Nephron (organoid): ENCODE measurements around the gene PTPN20.
A peak's percentile ranks its signal among the peaks of the same experiment; 100 is the strongest.

ENCODE experiments used
- H3K27ac Mint-ChIP-seq, 3 experiments: 2 replicates each; pipeline ENCODE4 v1.8.0; 2020; ENCODE audit warnings: mixed read lengths in 3 of 3, mild to moderate bottlenecking in 2 of 3, moderate library complexity in 1 of 3
- H3K27me3 Mint-ChIP-seq: 2 replicates; pipeline ENCODE4 v1.8.0; 2021; ENCODE audit warnings: low read depth, mild to moderate bottlenecking, moderate library complexity, mixed read lengths
- H3K36me3 Mint-ChIP-seq: 2 replicates; pipeline ENCODE4 v1.8.0; 2020; ENCODE audit warnings: low read depth, mixed read lengths
- H3K4me1 Mint-ChIP-seq: 2 replicates; pipeline ENCODE4 v1.8.0; 2020; ENCODE audit warnings: mixed read lengths
- H3K4me3 Mint-ChIP-seq, 3 experiments: 2 replicates each; pipeline ENCODE4 v1.8.0; 2020; ENCODE audit warnings: mild to moderate bottlenecking in 3 of 3, mixed read lengths in 3 of 3, moderate library complexity in 2 of 3
- H3K9me3 Mint-ChIP-seq: 2 replicates; pipeline ENCODE4 v1.8.0; 2020; ENCODE audit warnings: mixed read lengths
- TF ChIP-seq, protein P1 (sequence below), 3 experiments: fragments of 200-600 bp; sonication (generic); IDR thresholded peaks; one replicate each; pipeline ENCODE4 v1.5.0; 2021; ENCODE audit warnings: antibody characterized with exemption in 3 of 3; ENCODE audit not compliant: unreplicated experiment in 3 of 3

PTPN20 gene

DNA sequence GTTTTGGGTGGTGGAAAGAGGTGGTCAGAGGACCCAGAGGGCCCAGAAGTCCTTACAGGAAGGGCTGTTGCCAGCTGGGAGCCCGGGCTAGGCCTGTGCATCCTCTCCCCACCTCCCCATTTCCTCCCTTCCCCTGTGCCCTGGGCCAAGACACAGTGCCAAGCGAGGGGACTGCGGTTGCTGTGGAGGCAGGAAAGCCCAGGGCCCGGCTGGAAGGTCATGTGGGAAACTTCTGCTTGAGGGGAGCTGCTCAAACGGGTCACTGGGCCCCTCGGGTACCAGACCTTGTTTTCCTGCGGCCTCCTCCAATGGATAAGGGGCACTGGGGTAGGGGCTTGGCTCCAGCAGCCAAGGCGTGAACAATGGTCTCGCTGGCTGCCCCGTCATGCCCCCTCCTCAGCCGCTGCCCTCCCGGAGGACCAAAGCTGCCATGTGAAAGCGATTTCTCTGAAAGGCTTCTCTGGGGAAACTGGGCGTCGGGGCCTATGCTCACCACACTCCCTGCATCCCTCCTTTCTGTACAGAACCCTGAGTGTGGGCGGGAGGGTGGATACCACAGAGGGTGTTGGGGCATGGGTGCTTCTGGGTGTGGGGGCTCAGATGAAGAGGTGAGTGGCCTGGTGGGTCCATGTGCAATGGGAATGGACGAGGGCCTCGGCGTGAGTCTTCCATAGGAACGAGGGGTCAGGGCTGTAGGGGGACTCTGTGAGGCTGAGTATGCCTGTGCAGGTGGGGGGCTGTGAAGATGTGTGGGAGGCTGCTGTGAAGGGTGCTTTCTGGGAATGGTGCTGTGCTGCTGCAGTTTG lies 135.3 kb downstream of the PTPN20 start:
- H3K36me3 Mint-ChIP-seq, result no peaks in the 10 kb centered on the region
- peaks cover 7% of the 10 kb centered on the region for H3K27me3 Mint-ChIP-seq
- TF ChIP-seq, protein P1, sequence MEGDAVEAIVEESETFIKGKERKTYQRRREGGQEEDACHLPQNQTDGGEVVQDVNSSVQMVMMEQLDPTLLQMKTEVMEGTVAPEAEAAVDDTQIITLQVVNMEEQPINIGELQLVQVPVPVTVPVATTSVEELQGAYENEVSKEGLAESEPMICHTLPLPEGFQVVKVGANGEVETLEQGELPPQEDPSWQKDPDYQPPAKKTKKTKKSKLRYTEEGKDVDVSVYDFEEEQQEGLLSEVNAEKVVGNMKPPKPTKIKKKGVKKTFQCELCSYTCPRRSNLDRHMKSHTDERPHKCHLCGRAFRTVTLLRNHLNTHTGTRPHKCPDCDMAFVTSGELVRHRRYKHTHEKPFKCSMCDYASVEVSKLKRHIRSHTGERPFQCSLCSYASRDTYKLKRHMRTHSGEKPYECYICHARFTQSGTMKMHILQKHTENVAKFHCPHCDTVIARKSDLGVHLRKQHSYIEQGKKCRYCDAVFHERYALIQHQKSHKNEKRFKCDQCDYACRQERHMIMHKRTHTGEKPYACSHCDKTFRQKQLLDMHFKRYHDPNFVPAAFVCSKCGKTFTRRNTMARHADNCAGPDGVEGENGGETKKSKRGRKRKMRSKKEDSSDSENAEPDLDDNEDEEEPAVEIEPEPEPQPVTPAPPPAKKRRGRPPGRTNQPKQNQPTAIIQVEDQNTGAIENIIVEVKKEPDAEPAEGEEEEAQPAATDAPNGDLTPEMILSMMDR (IDR thresholded peaks at IDR 0.05; ENCODE audit: unreplicated experiment in 3 of 3), result no peak
- H3K4me1 Mint-ChIP-seq, result peaks cover 40% of the 10 kb centered on the region
- no peak overlapping the region for H3K27ac Mint-ChIP-seq
- H3K9me3 Mint-ChIP-seq, result no peaks in the 10 kb centered on the region
- H3K4me3 Mint-ChIP-seq, result peak overlapping the region in 1 of 3 experiments; percentile 5

DNA sequence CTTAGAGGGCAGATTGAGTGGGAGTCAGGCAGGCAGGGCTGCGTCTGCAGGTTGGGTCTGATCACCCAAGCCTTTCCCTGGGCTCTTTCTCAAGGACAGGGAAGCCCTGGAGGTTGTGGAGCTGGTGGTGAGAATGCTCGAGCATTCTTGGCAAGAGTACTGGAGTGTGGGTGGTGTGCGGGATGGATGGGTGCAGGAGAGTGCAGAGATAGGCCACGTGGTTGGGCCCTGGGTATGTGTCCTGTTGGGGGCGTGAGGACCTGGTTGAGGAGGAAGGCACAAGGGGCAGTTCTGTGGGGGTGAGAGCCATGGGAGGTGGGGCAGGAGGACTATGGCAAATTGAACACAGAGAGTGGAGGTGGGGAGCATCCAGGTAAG lies 135.9 kb downstream of the PTPN20 start:
- Mint-ChIP-seq H3K36me3 (no peaks in the 10 kb centered on the region), H3K27me3 (peaks cover 5% of the 10 kb centered on the region), H3K27ac (no peak overlapping the region), H3K4me1 (peaks cover 38% of the 10 kb centered on the region), H3K4me3 (peak overlapping the region in 1 of 3 experiments; percentile 5), H3K9me3 (no peaks in the 10 kb centered on the region)
- TF ChIP-seq, protein P1 (IDR thresholded peaks at IDR 0.05; ENCODE audit: unreplicated experiment in 3 of 3), result no peak

DNA sequence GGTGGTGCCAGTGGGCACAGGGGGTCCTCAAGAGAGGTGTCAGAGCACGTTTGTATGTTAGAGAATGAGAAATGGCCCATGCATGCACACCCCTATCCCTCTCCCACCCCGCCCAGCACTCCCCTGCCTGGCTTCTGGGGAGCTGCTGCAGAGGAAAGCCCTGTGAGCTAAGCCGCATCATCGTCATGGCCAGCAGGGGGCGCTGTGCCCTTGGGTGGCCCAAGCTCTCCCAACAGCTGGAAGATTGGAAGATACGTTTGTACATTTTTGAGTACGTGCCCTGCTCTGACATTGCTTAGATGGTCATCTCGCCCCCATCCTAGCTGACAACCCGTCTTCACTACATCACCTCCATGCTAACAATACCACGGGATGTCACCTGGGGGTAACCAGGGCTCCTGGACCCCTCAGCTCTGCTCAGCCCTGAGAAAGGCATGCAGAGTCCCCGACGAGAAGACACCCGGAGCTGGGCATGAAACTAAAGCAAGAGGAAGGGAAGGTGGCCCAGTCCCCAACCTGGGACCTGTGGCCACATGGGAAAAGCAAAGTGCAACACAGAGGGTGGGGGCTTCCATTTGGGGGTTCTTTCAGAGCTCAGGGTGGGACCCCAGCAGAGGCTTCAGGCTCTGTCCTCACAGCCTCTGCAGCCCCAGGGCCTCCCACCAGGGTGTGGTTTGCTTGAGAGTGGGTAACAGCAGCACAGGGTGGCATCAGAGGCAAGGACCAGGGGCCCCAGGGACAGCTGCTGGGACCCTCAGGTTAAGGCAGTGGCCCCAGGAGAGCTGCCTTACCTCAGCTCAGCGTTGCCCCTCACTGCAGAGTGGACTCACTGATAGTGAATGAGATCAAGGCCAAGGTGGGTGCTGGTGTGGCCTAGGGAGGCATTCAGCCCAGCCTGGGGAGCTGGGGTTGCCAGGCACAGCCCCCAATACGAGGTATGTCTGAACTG lies 136.6 kb downstream of the PTPN20 start:
- peaks cover 43% of the 10 kb centered on the region for H3K4me1 Mint-ChIP-seq
- TF ChIP-seq, protein P1 (IDR thresholded peaks at IDR 0.05; ENCODE audit: unreplicated experiment in 3 of 3), result peak; percentile 74 to 83 (median 80)
- H3K9me3 Mint-ChIP-seq, result no peaks in the 10 kb centered on the region
- H3K4me3 Mint-ChIP-seq, result no peak overlapping the region
- peak overlapping the region in 1 of 3 experiments; percentile 47 for H3K27ac Mint-ChIP-seq
- H3K27me3 Mint-ChIP-seq, result peaks cover 10% of the 10 kb centered on the region
- no peaks in the 10 kb centered on the region for H3K36me3 Mint-ChIP-seq

DNA sequence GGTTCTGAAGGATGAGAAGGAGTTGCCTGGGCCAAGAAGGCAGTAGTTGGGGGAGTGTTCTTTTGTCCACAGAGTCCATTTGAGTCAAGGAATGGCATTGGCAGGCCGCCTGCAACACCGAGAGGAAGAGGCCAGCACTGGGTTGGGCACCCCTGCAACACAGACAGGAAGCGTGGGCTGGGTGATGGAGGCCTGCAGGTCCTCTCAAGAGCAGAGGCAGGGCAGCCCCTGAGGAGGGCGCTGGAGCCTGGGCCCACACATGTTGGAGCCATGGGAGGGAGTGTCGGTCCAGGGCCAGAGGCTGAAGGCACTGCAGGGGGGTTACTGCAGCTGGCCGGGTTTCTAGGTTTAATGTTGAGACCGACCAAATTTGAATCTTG lies 137.3 kb downstream of the PTPN20 start:
- Mint-ChIP-seq H3K4me1 (peaks cover 46% of the 10 kb centered on the region), H3K27me3 (peaks cover 10% of the 10 kb centered on the region), H3K27ac (peak overlapping the region in 1 of 3 experiments; percentile 20), H3K36me3 (no peaks in the 10 kb centered on the region), H3K4me3 (no peak overlapping the region), H3K9me3 (no peaks in the 10 kb centered on the region)
- TF ChIP-seq, protein P1 (IDR thresholded peaks at IDR 0.05; ENCODE audit: unreplicated experiment in 3 of 3), result no peak

DNA sequence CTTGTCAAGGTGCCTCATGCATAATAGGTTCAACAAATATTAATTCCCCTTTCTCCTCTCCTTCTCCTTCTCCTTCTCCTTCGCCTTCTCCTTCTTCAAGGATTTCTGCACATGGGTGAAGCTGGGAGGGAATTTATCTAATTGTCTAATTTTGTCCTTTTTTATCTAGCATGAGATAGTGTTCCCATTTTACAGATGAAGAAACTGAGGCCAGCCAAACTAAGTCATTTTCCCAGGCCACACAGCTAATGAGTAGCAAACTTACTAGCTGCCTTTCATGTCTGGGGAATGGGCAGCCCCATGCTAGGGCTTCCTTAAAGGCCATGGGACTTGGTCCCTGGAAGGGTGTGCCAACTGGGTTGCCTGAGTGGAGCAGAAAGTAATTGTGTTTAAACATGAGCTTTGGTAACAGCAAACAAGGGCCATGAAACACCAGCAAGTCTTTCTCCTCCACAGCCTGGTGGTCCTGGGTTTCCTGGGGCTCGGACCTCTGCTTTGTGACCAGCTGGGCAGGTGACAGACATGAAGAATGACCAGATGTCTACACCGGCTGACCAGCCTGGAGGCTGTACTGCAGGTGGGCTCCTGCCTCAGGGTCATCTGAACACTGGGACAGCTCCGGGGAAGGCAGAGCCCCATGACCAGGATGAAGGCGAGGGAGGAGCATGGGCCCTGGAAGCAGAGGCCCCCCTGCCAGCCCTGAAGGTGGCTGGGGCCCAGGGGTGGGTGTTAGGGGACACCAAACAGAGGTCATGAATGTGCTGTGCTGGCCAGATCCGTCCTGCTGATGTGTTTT lies 138.0 kb downstream of the PTPN20 start:
- Mint-ChIP-seq H3K9me3 (no peaks in the 10 kb centered on the region), H3K36me3 (no peaks in the 10 kb centered on the region), H3K4me3 (no peak overlapping the region), H3K4me1 (peaks cover 46% of the 10 kb centered on the region), H3K27ac (peak overlapping the region in 2 of 3 experiments; percentile 8 to 33), H3K27me3 (peaks cover 10% of the 10 kb centered on the region)
- TF ChIP-seq, protein P1 (IDR thresholded peaks at IDR 0.05; ENCODE audit: unreplicated experiment in 3 of 3), result no peak
